Measurements from ENCODE around the gene OPRL1. TPM values are rescaled to one million over a fixed set of nuclear protein-coding genes. Genes with fewer than 3 reads are reported as not detected.

Gene OPRL1
- polyA plus RNA-seq, 3 donors = 7.0 to 9.0 (median 8.8) TPM

DNA sequence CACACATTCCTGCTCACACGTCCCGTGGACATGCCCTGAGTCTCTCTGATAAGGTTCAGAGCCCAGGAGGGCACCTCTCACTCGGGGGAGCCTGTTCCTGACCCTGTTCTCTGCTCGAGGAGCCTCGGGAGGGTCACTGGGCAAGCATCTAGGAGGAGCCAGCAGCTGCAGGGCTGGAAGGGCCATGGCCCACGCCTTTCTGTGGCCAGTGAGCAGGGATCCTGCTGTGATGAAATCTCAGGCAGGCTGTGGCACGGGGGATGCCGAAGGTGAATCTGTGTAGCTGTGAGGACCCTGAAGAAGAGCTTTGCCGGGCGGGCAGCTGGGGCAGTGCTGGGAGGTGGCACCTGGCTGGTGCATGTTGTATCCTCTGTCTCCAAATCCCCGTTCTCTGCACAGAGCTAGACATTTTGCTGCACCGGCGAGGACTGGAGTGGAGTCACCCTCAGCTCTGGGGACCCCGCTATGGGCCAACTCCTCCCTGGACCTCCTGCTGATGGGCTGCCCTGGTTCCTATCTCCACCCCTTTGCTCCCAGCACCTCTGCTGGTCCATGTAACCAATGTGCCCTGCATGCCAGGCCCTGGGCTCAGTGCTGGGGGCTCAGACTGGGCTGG lies 34.6 kb downstream of the OPRL1 start:
- H3K79me2 ChIP-seq (ENCODE audit: insufficient read depth, low read length) = no peaks in the 10 kb centered on the region
- H3K9ac ChIP-seq (ENCODE audit: insufficient read depth, low read length, poor library complexity, severe bottlenecking) = no peak overlapping the region
- H3K27me3 Mint-ChIP-seq (ENCODE audit: low read depth in 3 of 3) = peaks cover 4 to 9% (median 6%) of the 10 kb centered on the region in 3 donors
- no peak for TF ChIP-seq CTCF (IDR thresholded peaks at IDR 0.05)
- no peaks in the 10 kb centered on the region for H3K4me1 ChIP-seq (ENCODE audit: control insufficient read depth in 1 of 2, insufficient read depth in 2 of 2, low read length in 2 of 2)
- H3K36me3 ChIP-seq (replicated peaks in 1 of 2; ENCODE audit: control insufficient read depth in 1 of 2, insufficient read depth in 2 of 2, low read length in 2 of 2) = no peaks in the 10 kb centered on the region
- H3K4me3 ChIP-seq (replicated peaks in 1 of 3; ENCODE audit: low read depth in 2 of 3, low read length in 3 of 3) = no peak overlapping the region
- no peaks in the 10 kb centered on the region for H3K9me3 Mint-ChIP-seq
- H4K20me1 ChIP-seq (ENCODE audit: insufficient read depth, low read length) = no peaks in the 10 kb centered on the region
- H3K27me3 ChIP-seq (ENCODE audit: control insufficient read depth in 2 of 2, insufficient read depth in 2 of 2, low read length in 2 of 2) = no peaks in the 10 kb centered on the region
- H3K27ac ChIP-seq (ENCODE audit: low read depth in 1 of 2, low read length in 2 of 2) = no peak overlapping the region
- no peak for DNase-seq
- no peak overlapping the region for H3K4me3 Mint-ChIP-seq
- no peaks in the 10 kb centered on the region for H3K4me1 Mint-ChIP-seq
- no peaks in the 10 kb centered on the region for H3K36me3 Mint-ChIP-seq
- intact Hi-C loops (cut with micrococcal nuclease) = no loop called here
- no peak overlapping the region for H3K4me2 ChIP-seq (replicated peaks; ENCODE audit: extremely low read depth, low read length, poor library complexity, severe bottlenecking)
- 97% methylated on average over 14 of the region's 14 CpGs for WGBS (ENCODE audit: insufficient coverage)
- no peak overlapping the region for H2AFZ ChIP-seq (ENCODE audit: insufficient read depth, low read depth, low read length, poor library complexity, severe bottlenecking)
- H3K9me3 ChIP-seq (replicated peaks in 1 of 2; ENCODE audit: control insufficient read depth in 1 of 2, insufficient read depth in 1 of 2, low read length in 2 of 2) = no peaks in the 10 kb centered on the region
- no peak overlapping the region for H3K27ac Mint-ChIP-seq

GRCh38 chr20:64115171-64115911 lies 35.5 kb downstream of the OPRL1 start:
- H3K27me3 ChIP-seq (ENCODE audit: control insufficient read depth in 2 of 2, insufficient read depth in 2 of 2, low read length in 2 of 2) = no peaks in the 10 kb centered on the region
- Mint-ChIP-seq H3K27ac (no peak overlapping the region), H3K9me3 (no peaks in the 10 kb centered on the region), H3K27me3 (ENCODE audit: low read depth in 3 of 3) (peaks cover 4 to 9% (median 8%) of the 10 kb centered on the region in 3 donors), H3K4me3 (no peak overlapping the region), H3K4me1 (peaks cover 6% of the 10 kb centered on the region), H3K36me3 (no peaks in the 10 kb centered on the region)
- H3K36me3 ChIP-seq (replicated peaks in 1 of 2; ENCODE audit: control insufficient read depth in 1 of 2, insufficient read depth in 2 of 2, low read length in 2 of 2) = no peaks in the 10 kb centered on the region
- H3K27ac ChIP-seq (ENCODE audit: low read depth in 1 of 2, low read length in 2 of 2) = no peak overlapping the region
- DNase-seq = no peak
- intact Hi-C loops (cut with micrococcal nuclease) = no loop called here
- TF ChIP-seq CTCF (IDR thresholded peaks at IDR 0.05) = no peak
- peaks cover 5 to 6% of the 10 kb centered on the region in 2 donors for H3K4me1 ChIP-seq (ENCODE audit: control insufficient read depth in 1 of 2, insufficient read depth in 2 of 2, low read length in 2 of 2)
- no peak overlapping the region for H2AFZ ChIP-seq (ENCODE audit: insufficient read depth, low read depth, low read length, poor library complexity, severe bottlenecking)
- no peak overlapping the region for H3K4me2 ChIP-seq (replicated peaks; ENCODE audit: extremely low read depth, low read length, poor library complexity, severe bottlenecking)
- H3K4me3 ChIP-seq (replicated peaks in 1 of 3; ENCODE audit: low read depth in 2 of 3, low read length in 3 of 3) = no peak overlapping the region
- H4K20me1 ChIP-seq (ENCODE audit: insufficient read depth, low read length) = no peaks in the 10 kb centered on the region
- WGBS (ENCODE audit: insufficient coverage) = 92% methylated on average over 7 of the region's 14 CpGs
- no peak overlapping the region for H3K9ac ChIP-seq (ENCODE audit: insufficient read depth, low read length, poor library complexity, severe bottlenecking)
- H3K79me2 ChIP-seq (ENCODE audit: insufficient read depth, low read length) = no peaks in the 10 kb centered on the region
- H3K9me3 ChIP-seq (replicated peaks in 1 of 2; ENCODE audit: control insufficient read depth in 1 of 2, insufficient read depth in 1 of 2, low read length in 2 of 2) = no peaks in the 10 kb centered on the region

Measured in CD14-positive monocyte (primary cell).